HG03439 (cell line): ENCODE results near the gene ASPHD2.

ENCODE experiments used
- ATAC-seq: cut with Tn5 transposase; IDR thresholded peaks from one replicate; pipeline ENCODE4 v1.9.1; 2021; ENCODE audit warnings: mild to moderate bottlenecking, moderate library complexity; ENCODE audit not compliant: unreplicated experiment

ASPHD2 gene

GRCh38 chr22:26494506-26494905, 65.4 kb downstream of the ASPHD2 start:
- ATAC-seq, result no peak
